GM21515 (cell line): ENCODE results near the gene DQX1.

Experiments used
- ATAC-seq: cut with Tn5 transposase; IDR thresholded peaks from one replicate; pipeline ENCODE4 v1.9.1; 2021; ENCODE audit not compliant: unreplicated experiment

Gene DQX1

GRCh38 chr2:74554820-74555531 lies 28.9 kb upstream of the DQX1 start:
- ATAC-seq: peak; percentile 39

- ATAC-seq: peak; percentile 48
Observed at GRCh38 chr2:74553892-74554819, 28.1 kb upstream of the DQX1 start, which contains the start of the genes DOK1 and LOXL3. Gene DOK1, plus strand, starts transcription at chr2:74554720. Its CDS starts 35 bp downstream, at chr2:74554755. Gene LOXL3, minus strand, starts transcription at chr2:74553942. Its CDS starts 1,308 bp downstream, at chr2:74552634.

- ATAC-seq: no peak
Observed at GRCh38 chr2:74552914-74553811, 27.1 kb upstream of the DQX1 start.

GRCh38 chr2:74551942-74552913 lies 26.2 kb upstream of the DQX1 start:
- no peak for ATAC-seq

- ATAC-seq: no peak
Observed at GRCh38 chr2:74551530-74551929, 25.5 kb upstream of the DQX1 start.

- ATAC-seq: no peak
Observed at GRCh38 chr2:74550231-74550630, 24.2 kb upstream of the DQX1 start.

- ATAC-seq: no peak
Observed at GRCh38 chr2:74548900-74549826, 23.1 kb upstream of the DQX1 start.

- no peak for ATAC-seq
Observed at GRCh38 chr2:74548285-74548899, 22.4 kb upstream of the DQX1 start.

- ATAC-seq: no peak
Observed at GRCh38 chr2:74546004-74546403, 20.0 kb upstream of the DQX1 start.

GRCh38 chr2:74544634-74545033 lies 18.6 kb upstream of the DQX1 start:
- no peak for ATAC-seq

GRCh38 chr2:74542978-74543377 lies 16.9 kb upstream of the DQX1 start:
- ATAC-seq: no peak

- no peak for ATAC-seq
Observed at GRCh38 chr2:74540291-74540690, 14.3 kb upstream of the DQX1 start.

GRCh38 chr2:74538881-74539339 lies 12.9 kb upstream of the DQX1 start:
- ATAC-seq: no peak

GRCh38 chr2:74537140-74537539 lies 11.1 kb upstream of the DQX1 start:
- no peak for ATAC-seq

GRCh38 chr2:74536166-74536950 lies 10.3 kb upstream of the DQX1 start:
- no peak for ATAC-seq

GRCh38 chr2:74535440-74535965 lies 9.5 kb upstream of the DQX1 start:
- no peak for ATAC-seq

- ATAC-seq: no peak
Observed at GRCh38 chr2:74534411-74534810, 8.4 kb upstream of the DQX1 start.
